H1 (cell line): ENCODE data around the gene VIPAS39. TPM values are rescaled to one million over a fixed set of nuclear protein-coding genes. Genes with fewer than 3 reads are reported as not detected.

ENCODE experiments used
- POU5F1 ChIP-seq: IDR thresholded peaks from 2 replicates; pipeline ENCODE4 v1.6.1; 2011; ENCODE audit warnings: low read depth, mild to moderate bottlenecking, low read length, moderate library complexity
- polyA plus RNA-seq, 7 experiments: library from polyadenylated mRNA; depleted of rRNA in 3 of 7; stranded (reverse) in 5 of 7; unstranded in 2 of 7; fragments of >200 nt in 5 of 7; fragments of 200-250 nt in 2 of 7; gene quantifications; 1 replicate in 5 of 7; 2 replicates in 1 of 7; 4 replicates in 1 of 7; pipeline versions ENCODE4 v1.2.1 to v1.2.3, GENCODE V29; 2011 to 2013; ENCODE audit warnings: missing spikeins in 2 of 7, mixed read lengths in 2 of 7
- total RNA-seq: library from RNA; stranded (reverse); fragmentation: NEBNext Ultra II Directional; extraction: Animal tissue kit (Norgen Biotek cat#: 25700); gene quantifications from 2 replicates; pipeline ENCODE4 v1.2.1, GENCODE V29; 2021

The VIPAS39 gene
- total and polyA plus RNA-seq, 2 of the 8 experiments (the other 6 are each of a cell fraction or from before 2014, with no cell fraction given), result 19.6 to 20.6 TPM

GRCh38 chr14:77457522-77458248 is at the start of gene VIPAS39, which contains the start of gene AHSA1 (continued):
- TF ChIP-seq POU5F1, result no peak
